Astrocyte (in vitro differentiated cells and primary cell): ENCODE data around the gene CASKIN2.

Experiments used
- CTCF ChIP-seq: IDR thresholded peaks from 2 replicates; pipeline ENCODE4 v1.5.1; 2011; ENCODE audit warnings: low read depth, mild to moderate bottlenecking, inconsistent platforms, low read length, moderate library complexity; ENCODE audit not compliant: insufficient read depth
- EZH2 ChIP-seq: IDR thresholded peaks from 2 replicates; pipeline ENCODE4 v1.6.1; 2012; ENCODE audit warnings: mild to moderate bottlenecking, low read length, inconsistent platforms; ENCODE audit not compliant: insufficient read depth

GRCh38 chr17:75499313-75500022, 15.9 kb downstream of the CASKIN2 start:
- TF ChIP-seq CTCF (no peak), EZH2 (no peak)
